ENCODE results near the gene EXOC6. TPM values are rescaled to one million over a fixed set of nuclear protein-coding genes. Genes with fewer than 3 reads are reported as not detected.
"Not testable (repeated sequence)": the region's sequence is repeated elsewhere in the genome, so short reads cannot be mapped to it uniquely, and the experiment has no call there.

Gene EXOC6
- total RNA-seq, 8 experiments from 2014 or later: 1.9 to 24.3 (median 14.6) TPM

DNA sequence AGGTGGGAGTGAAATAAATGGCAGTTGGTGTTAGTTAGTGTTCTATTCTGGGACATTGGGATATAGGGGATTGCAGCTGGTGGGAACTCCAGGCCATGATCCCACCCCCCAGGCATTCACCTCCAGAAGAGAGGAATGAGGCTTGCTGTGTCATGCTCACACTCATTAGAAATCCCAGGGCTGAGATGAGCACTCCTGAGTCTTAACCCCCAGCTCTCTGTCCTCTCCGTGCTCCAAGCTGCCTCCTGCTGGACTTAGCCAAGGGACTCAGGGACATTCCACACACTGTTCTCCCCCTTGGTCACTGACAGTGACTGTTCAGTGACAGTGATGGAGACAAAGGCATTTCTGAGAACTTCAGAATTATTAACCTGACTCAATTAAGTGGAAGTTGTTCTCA, 246.9 kb downstream of the EXOC6 start:
- in situ Hi-C loops (cut with MboI; ENCODE audit: low pct_unique_long_range_greater_than_20kb in 2 of 9, low sequenced_read_pairs in 9 of 9, unreplicated experiment in 9 of 9): loop anchor here in 4 of 9 experiments (10.0 to 25.0 kb wide), 3 partner anchors 192 to 392 kb away; partner anchors contain the start of genes CEP55 (in 1 of the 4) and MYOF (in 1 of the 4)
- 57 to 100% (median 100%) methylated on average over 1 of the region's 1 CpG; no CpG with 5 or more reads in 7 of the 10 experiments for WGBS, 10 experiments

GRCh38 chr10:93096901-93097300, 248.6 kb downstream of the EXOC6 start:
- in situ Hi-C loops (cut with MboI; ENCODE audit: low pct_unique_long_range_greater_than_20kb in 2 of 9, low sequenced_read_pairs in 9 of 9, unreplicated experiment in 9 of 9): loop anchor here in 4 of 9 experiments (10.0 to 25.0 kb wide), 3 partner anchors 190 to 390 kb away; partner anchors contain the start of genes CEP55 (in 1 of the 4) and MYOF (in 1 of the 4)
- Histone ChIP-seq H3K4me1 (replicated peaks in 1 of 2) (no peaks in the 10 kb centered on the region), H3K4me3 (no peak overlapping the region), H3K27ac (no peak overlapping the region)
- no peak for ATAC-seq (replicated peaks in 6 of 8)
- WGBS, 10 experiments: 20 to 90% (median 43%) methylated on average over 1 to 5 of the region's 5 CpGs; no CpG with 5 or more reads in 4 of the 10 experiments

More for the DNA sequence above, 246.9 kb downstream of the EXOC6 start:
- no peak overlapping the region for H3K4me3 ChIP-seq
- no peak overlapping the region for H3K27ac ChIP-seq
- no peak for ATAC-seq (replicated peaks in 6 of 8)
- no peaks in the 10 kb centered on the region for H3K4me1 ChIP-seq (replicated peaks in 1 of 2)

DNA sequence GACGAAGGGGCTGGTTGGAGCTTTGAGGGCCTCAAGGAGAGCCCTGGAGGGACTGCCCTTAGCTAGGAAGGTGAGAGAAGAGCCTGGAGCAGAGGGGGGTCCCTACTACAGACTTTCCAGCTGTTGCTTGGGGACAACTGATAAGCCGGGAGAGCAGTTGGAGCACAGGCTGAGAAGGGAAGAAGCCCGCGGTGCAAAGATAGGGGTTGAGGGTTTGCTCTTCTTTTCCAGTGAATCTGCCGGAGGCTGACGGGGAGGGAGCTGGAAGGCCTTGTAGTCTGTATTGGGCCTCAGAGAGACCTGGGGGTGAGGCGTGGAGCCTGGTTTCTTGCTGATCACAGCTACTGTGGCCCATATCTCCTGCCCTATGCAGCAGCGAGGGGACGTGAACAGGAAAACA, 249.1 kb downstream of the EXOC6 start:
- WGBS, 10 experiments: 80 to 100% (median 94%) methylated on average over 1 to 5 of the region's 9 CpGs; no CpG with 5 or more reads in 4 of the 10 experiments
- H3K4me3 ChIP-seq: no peak overlapping the region
- in situ Hi-C loops (cut with MboI; ENCODE audit: low pct_unique_long_range_greater_than_20kb in 2 of 9, low sequenced_read_pairs in 9 of 9, unreplicated experiment in 9 of 9): loop anchor here in 4 of 9 experiments (10.0 to 25.0 kb wide), 3 partner anchors 190 to 390 kb away; partner anchors contain the start of genes CEP55 (in 1 of the 4) and MYOF (in 1 of the 4)
- ATAC-seq (replicated peaks in 6 of 8): no peak
- no peaks in the 10 kb centered on the region for H3K4me1 ChIP-seq (replicated peaks in 1 of 2)
- no peak overlapping the region for H3K27ac ChIP-seq

- 14 to 83% (median 43%) methylated on average over 1 to 3 of the region's 3 CpGs; no CpG with 5 or more reads in 3 of the 10 experiments for WGBS, 10 experiments
- H3K4me3 ChIP-seq: no peak overlapping the region
- H3K27ac ChIP-seq: no peak overlapping the region
- in situ Hi-C loops (cut with MboI; ENCODE audit: low pct_unique_long_range_greater_than_20kb in 2 of 9, low sequenced_read_pairs in 9 of 9, unreplicated experiment in 9 of 9): loop anchor here in 4 of 9 experiments (10.0 to 25.0 kb wide), 3 partner anchors 188 to 388 kb away; partner anchors contain the start of genes CEP55 (in 1 of the 4) and MYOF (in 1 of the 4)
- no peak for ATAC-seq (replicated peaks in 6 of 8)
- no peaks in the 10 kb centered on the region for H3K4me1 ChIP-seq (replicated peaks in 1 of 2)
Measured at GRCh38 chr10:93098816-93099215, 250.5 kb downstream of the EXOC6 start.

DNA sequence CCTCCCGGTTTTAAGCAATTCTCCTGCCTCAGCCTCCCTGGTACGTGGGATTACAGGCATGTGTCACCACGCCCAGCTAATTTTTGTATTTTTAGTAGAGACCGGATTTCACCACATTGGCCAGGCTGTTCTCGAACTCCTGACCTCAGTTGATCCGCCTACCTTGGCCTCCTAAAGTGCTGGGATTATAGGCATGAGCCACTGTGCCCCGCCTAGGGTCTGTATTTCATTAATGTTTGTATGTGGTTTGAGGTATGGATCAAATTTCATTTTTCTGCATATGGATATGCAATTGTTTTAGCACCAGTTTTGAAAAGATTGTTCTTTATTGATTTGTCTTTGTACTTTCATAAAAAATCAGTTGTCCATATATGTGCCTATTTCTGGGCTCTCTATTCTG, 251.3 kb downstream of the EXOC6 start:
- no peak overlapping the region for H3K27ac ChIP-seq
- 30 to 100% (median 70%) methylated on average over 1 to 6 of the region's 7 CpGs; no CpG with 5 or more reads in 3 of the 10 experiments for WGBS, 10 experiments
- H3K4me3 ChIP-seq: no peak overlapping the region
- in situ Hi-C loops (cut with MboI; ENCODE audit: low pct_unique_long_range_greater_than_20kb in 2 of 9, low sequenced_read_pairs in 9 of 9, unreplicated experiment in 9 of 9): loop anchor here in 4 of 9 experiments (10.0 to 25.0 kb wide), 3 partner anchors 188 to 388 kb away; partner anchors contain the start of genes CEP55 (in 1 of the 4) and MYOF (in 1 of the 4)
- ATAC-seq (replicated peaks in 6 of 8): peak in 2 of 8 experiments; percentile 52 to 65
- H3K4me1 ChIP-seq (replicated peaks in 1 of 2): no peaks in the 10 kb centered on the region

DNA sequence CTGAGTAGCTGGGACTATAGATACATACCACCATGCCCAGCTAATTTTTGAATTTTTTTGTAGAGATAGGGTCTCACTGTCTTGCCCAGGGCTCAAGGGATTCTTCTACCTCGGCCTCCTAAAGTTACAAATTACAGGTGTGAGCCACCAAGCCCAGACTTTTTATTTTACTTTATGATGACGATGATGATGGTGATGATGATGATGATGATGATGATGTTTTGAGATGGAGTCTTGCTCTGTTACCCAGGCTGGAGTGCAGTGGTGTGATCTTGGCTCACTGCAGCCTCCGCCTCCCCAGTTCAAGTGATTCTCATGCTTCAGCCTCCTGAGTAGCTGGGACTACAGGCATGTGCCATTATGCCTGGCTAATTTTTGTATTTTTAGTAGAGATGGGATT, 252.8 kb downstream of the EXOC6 start:
- 55 to 100% (median 100%) methylated on average over 1 to 3 of the region's 3 CpGs; no CpG with 5 or more reads in 2 of the 10 experiments for WGBS, 10 experiments
- ATAC-seq (replicated peaks in 6 of 8); in situ Hi-C loops (cut with MboI; ENCODE audit: low pct_unique_long_range_greater_than_20kb in 2 of 9, low sequenced_read_pairs in 9 of 9, unreplicated experiment in 9 of 9); H3K4me1 ChIP-seq (replicated peaks in 1 of 2); H3K4me3 ChIP-seq; H3K27ac ChIP-seq: not testable (repeated sequence)

GRCh38 chr10:93103953-93104352, 255.6 kb downstream of the EXOC6 start:
- in situ Hi-C loops (cut with MboI; ENCODE audit: low pct_unique_long_range_greater_than_20kb in 2 of 9, low sequenced_read_pairs in 9 of 9, unreplicated experiment in 9 of 9): no loop called here
- H3K4me1 ChIP-seq (replicated peaks in 1 of 2): no peaks in the 10 kb centered on the region
- no peak for ATAC-seq (replicated peaks in 6 of 8)
- 0 to 100% (median 73%) methylated on average over 1 of the region's 1 CpG; no CpG with 5 or more reads in 1 of the 10 experiments for WGBS, 10 experiments
- H3K27ac ChIP-seq: no peak overlapping the region
- no peak overlapping the region for H3K4me3 ChIP-seq

DNA sequence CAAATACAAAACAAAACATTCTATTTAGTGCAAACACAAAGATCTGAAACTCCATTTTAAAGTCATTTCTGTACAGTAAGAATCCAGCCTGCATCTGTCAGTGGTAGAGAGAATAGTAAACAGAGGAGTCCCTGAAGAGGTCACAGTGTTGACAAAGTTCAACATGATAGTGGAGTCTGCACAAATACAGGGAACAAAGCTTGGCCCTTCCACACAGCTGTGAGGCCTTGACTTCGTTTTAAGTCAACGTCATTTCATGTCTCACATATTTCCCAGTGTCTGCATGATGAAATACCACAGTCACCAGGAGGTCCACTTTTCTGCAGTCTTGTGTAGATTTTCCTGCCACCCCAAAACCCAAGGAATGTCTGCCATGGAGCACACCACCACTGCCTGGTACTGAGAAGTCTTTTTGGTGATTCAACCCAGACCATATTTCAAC, 258.3 kb downstream of the EXOC6 start:
- no peak for ATAC-seq (replicated peaks in 6 of 8)
- Histone ChIP-seq H3K4me3 (no peak overlapping the region), H3K4me1 (replicated peaks in 1 of 2) (no peaks in the 10 kb centered on the region), H3K27ac (no peak overlapping the region)
- in situ Hi-C loops (cut with MboI; ENCODE audit: low pct_unique_long_range_greater_than_20kb in 2 of 9, low sequenced_read_pairs in 9 of 9, unreplicated experiment in 9 of 9): no loop called here
- WGBS, 10 experiments: 50 to 83% (median 71%) methylated on average over 1 to 2 of the region's 2 CpGs; no CpG with 5 or more reads in 3 of the 10 experiments

Other genes starting within 250 kb of the EXOC6 start
- gene HHEX, start 158.6 kb upstream of the EXOC6 start, total RNA-seq: 1 to 10 TPM in 2 of 8 experiments, under 1 TPM in 3, not detected in 3; 0.38 to 8.1 (median 0.56) TPM
- 1 to 10 TPM in 1 of 8 experiments, under 1 TPM in 7; 0.07 to 1.1 (median 0.29) TPM for gene CYP26C1, start 212.3 kb downstream of the EXOC6 start, total RNA-seq
- gene CYP26A1, start 225.4 kb downstream of the EXOC6 start, total RNA-seq: 1 to 10 TPM in 6 of 8 experiments, under 1 TPM in 2; 0.57 to 9.4 (median 2.8) TPM